ENCODE results near the gene LRRC41. TPM values are rescaled to one million over a fixed set of nuclear protein-coding genes. Genes with fewer than 3 reads are reported as not detected.
A peak's percentile ranks its signal among the peaks of the same experiment; 100 is the strongest.

The LRRC41 gene
- total and polyA plus RNA-seq, 2 of the 13 experiments (the other 11 are each of a cell fraction or from before 2014, with no cell fraction given), result 48.1 to 53.6 TPM

- TF ChIP-seq STAG1 (CRISPR knock-in tag; IDR thresholded peaks at IDR 0.05) (no peak), ZNF616 (CRISPR knock-in tag; IDR thresholded peaks at IDR 0.05; ENCODE audit: low read depth) (no peak), SRY (CRISPR knock-in tag; IDR thresholded peaks at IDR 0.05) (peak; percentile 28), ZNF260 (CRISPR knock-in tag; IDR thresholded peaks at IDR 0.05; ENCODE audit: borderline replicate concordance, low read depth) (no peak), ZNF446 (CRISPR knock-in tag; IDR thresholded peaks at IDR 0.05) (no peak; the same call in 1 of the 2 replicates), SUZ12 (IDR thresholded peaks at IDR 0.05; ENCODE audit: low read depth, low read length) (no peak), ETV6 (CRISPR knock-in tag; conservative IDR thresholded peaks at IDR 0.05) (0 out of 2 replicates have a peak, but pooled peaks have one; percentile 27), ZNF431 (CRISPR knock-in tag; IDR thresholded peaks at IDR 0.05; ENCODE audit: borderline replicate concordance, low read depth) (no peak), TFDP2 (CRISPR knock-in tag; IDR thresholded peaks at IDR 0.05) (no peak; the same call in none of the 2 replicates), ZKSCAN1 (IDR thresholded peaks at IDR 0.05; ENCODE audit: low read length) (no peak), ASH2L (IDR thresholded peaks at IDR 0.05; ENCODE audit: insufficient read length, low read depth, low read length) (no peak), E2F1 (CRISPR knock-in tag; IDR thresholded peaks at IDR 0.05) (no peak), ZNF138 (CRISPR knock-in tag; IDR thresholded peaks at IDR 0.05; ENCODE audit: low read depth) (peak; percentile 20; the same call in 1 of the 2 replicates), SOX13 (IDR thresholded peaks at IDR 0.05) (no peak), SOX13 (CRISPR knock-in tag; conservative IDR thresholded peaks at IDR 0.05 in 1 of 2, IDR thresholded peaks at IDR 0.05 in 1 of 2) (no peak; a peak in 2 of 4 replicates), ZC3H13 (CRISPR knock-in tag; IDR thresholded peaks at IDR 0.05) (no peak; the same call in 1 of the 2 replicates), ZNF784 (CRISPR knock-in tag; IDR thresholded peaks at IDR 0.05; ENCODE audit: borderline replicate concordance) (0 out of 2 replicates have a peak, but pooled peaks have one; percentile 48), RFXAP (CRISPR knock-in tag; IDR thresholded peaks at IDR 0.05; ENCODE audit: borderline replicate concordance) (no peak), CREB1 (IDR thresholded peaks at IDR 0.05) (peak; percentile 38), CREB1 (CRISPR knock-in tag; IDR thresholded peaks at IDR 0.05) (peak; percentile 89), ZNF44 (CRISPR knock-in tag; IDR thresholded peaks at IDR 0.05) (no peak; the same call in 1 of the 2 replicates), ZNF326 (CRISPR knock-in tag; IDR thresholded peaks at IDR 0.05; ENCODE audit: borderline replicate concordance) (no peak), CREB3 (CRISPR knock-in tag; IDR thresholded peaks at IDR 0.05) (no peak), IRF9 (CRISPR knock-in tag; IDR thresholded peaks at IDR 0.05; ENCODE audit: borderline replicate concordance) (no peak; the same call in 1 of the 2 replicates), HMG20B (CRISPR knock-in tag; conservative IDR thresholded peaks at IDR 0.05) (no peak)
These were observed at the start of gene LRRC41, which contains the start of gene UQCRH (continued) for GRCh38 chr1:46303038-46303871.
